Spleen (tissue), 7 donors: Measurements from ENCODE around the gene ZMYND8.

Experiments
- POLR2A ChIP-seq, 3 donors: fragments of 450-650 bp; IDR thresholded peaks; one replicate each; pipeline ENCODE4 v1.5.1; 2017; ENCODE audit warnings: antibody characterized with exemption in 3 of 3, mild to moderate bottlenecking in 1 of 3
- POLR2AphosphoS5 ChIP-seq, 3 donors: sonication (generic); formaldehyde crosslinking; IDR thresholded peaks; one replicate each; pipeline ENCODE4 v1.5.1; 2017; ENCODE audit warnings: antibody characterized with exemption in 3 of 3
- TF ChIP-seq, protein P1 (sequence below), 11 experiments: fragments of 200-600 bp in 7 of 11; fragments of 450-650 bp in 4 of 11; sonication (generic) in 4 of 11; IDR thresholded peaks in 8 of 11; conservative IDR thresholded peaks in 3 of 11; 1 replicate in 7 of 11; 2 replicates in 4 of 11; pipeline versions ENCODE4 v1.4.0 to v1.8.0; 2016 to 2021; ENCODE audit warnings: antibody characterized with exemption in 11 of 11, inconsistent platforms in 4 of 11, mild to moderate bottlenecking in 1 of 11
- donor health status: DM: no; HTN: no; CAD: no; lungs with moderate emphysema.
- donor health status: DM: no; HTN: no; CAD: no.
- donor health status: DM: no; HTN: no; CAD: no.

DNA sequence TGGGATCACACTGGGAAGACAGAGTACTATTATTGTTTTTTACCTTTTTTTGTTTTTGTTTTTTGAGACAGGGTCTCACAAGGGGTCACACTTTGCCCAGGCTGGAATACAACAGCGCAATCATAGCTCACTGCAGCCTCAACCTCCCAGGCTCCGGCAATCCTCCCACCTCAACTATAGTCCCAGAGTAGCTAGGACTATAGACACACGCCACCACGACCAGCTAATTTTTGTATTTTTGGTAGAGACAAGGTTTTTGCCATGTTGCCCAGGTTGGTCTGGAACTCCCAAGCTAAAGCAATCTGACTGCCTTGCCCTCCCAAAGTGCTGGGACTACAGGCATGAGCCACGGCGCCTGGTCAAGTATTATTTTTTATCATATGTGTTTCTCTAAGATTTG, 81.0 kb downstream of the ZMYND8 start:
- no peak for TF ChIP-seq POLR2AphosphoS5 (IDR thresholded peaks at IDR 0.05)
- TF ChIP-seq, protein P1, sequence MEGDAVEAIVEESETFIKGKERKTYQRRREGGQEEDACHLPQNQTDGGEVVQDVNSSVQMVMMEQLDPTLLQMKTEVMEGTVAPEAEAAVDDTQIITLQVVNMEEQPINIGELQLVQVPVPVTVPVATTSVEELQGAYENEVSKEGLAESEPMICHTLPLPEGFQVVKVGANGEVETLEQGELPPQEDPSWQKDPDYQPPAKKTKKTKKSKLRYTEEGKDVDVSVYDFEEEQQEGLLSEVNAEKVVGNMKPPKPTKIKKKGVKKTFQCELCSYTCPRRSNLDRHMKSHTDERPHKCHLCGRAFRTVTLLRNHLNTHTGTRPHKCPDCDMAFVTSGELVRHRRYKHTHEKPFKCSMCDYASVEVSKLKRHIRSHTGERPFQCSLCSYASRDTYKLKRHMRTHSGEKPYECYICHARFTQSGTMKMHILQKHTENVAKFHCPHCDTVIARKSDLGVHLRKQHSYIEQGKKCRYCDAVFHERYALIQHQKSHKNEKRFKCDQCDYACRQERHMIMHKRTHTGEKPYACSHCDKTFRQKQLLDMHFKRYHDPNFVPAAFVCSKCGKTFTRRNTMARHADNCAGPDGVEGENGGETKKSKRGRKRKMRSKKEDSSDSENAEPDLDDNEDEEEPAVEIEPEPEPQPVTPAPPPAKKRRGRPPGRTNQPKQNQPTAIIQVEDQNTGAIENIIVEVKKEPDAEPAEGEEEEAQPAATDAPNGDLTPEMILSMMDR (IDR thresholded peaks at IDR 0.05 in 8 of 11, conservative IDR thresholded peaks at IDR 0.05 in 3 of 11) = no peak
- no peak for TF ChIP-seq POLR2A (IDR thresholded peaks at IDR 0.05)
